Caco-2 (cell line): ENCODE measurements around the gene STRIP1. TPM values are rescaled to one million over a fixed set of nuclear protein-coding genes. Genes with fewer than 3 reads are reported as not detected.
"Not testable (repeated sequence)": the region's sequence is repeated elsewhere in the genome, so short reads cannot be mapped to it uniquely, and the experiment has no call there.

Experiments used
- BruUV-seq: library from RNA; stranded (reverse); fragments of 400-500 nt; replicated peaks from 2 replicates; lab custom pipeline; 2021; lab: Mats Ljungman, UMichigan
- CTCF ChIA-PET: fragments of 300-600 bp; sonication (Branson Sonifier 250); formaldehyde crosslinking; loops from one replicate; lab custom pipeline; 2022; ENCODE audit warnings: antibody characterized with exemption; lab: Charles Lee
- POLR2A ChIA-PET: fragments of 300-600 bp; sonication (Branson Sonifier 250); formaldehyde crosslinking; loops from one replicate; lab custom pipeline; 2022; ENCODE audit warnings: antibody characterized with exemption; lab: Charles Lee
- DNase-seq, 2 experiments: peaks; one replicate each; pipeline versions ENCODE4 v3.0.0 to v3.0.0-alpha.2; 2020 to 2022
- H3K27me3 ChIP-seq: replicated peaks from 2 replicates; pipeline ENCODE4 v1.6.0; 2011; ENCODE audit warnings: low read length; ENCODE audit not compliant: control insufficient read depth, insufficient read depth
- H3K36me3 ChIP-seq: 2 replicates; pipeline ENCODE4 v1.5.1; 2011; ENCODE audit warnings: low read length; ENCODE audit not compliant: control insufficient read depth, insufficient read depth
- H3K4me1 ChIP-seq: fragments of 250-450 bp; sonication (Bioruptor Pico); 2 replicates; pipeline ENCODE4 v1.5.1; 2020; ENCODE audit warnings: mild to moderate bottlenecking
- H3K4me3 ChIP-seq: 2 replicates; pipeline ENCODE4 v1.5.1; 2011; ENCODE audit warnings: low read depth, mild to moderate bottlenecking, control low read depth, low read length
- H3K9me3 ChIP-seq: fragments of 250-450 bp; sonication (Bioruptor Pico); 2 replicates; pipeline ENCODE4 v1.5.1; 2020; ENCODE audit warnings: mild to moderate bottlenecking, moderate library complexity
- H3K27ac Mint-ChIP-seq: one replicate; pipeline ENCODE4 v1.8.0; 2022; ENCODE audit warnings: mixed read lengths; ENCODE audit not compliant: unreplicated experiment
- H3K27me3 Mint-ChIP-seq: one replicate; pipeline ENCODE4 v1.8.0; 2022; ENCODE audit warnings: mixed read lengths; ENCODE audit not compliant: insufficient read depth, unreplicated experiment
- H3K36me3 Mint-ChIP-seq: one replicate; pipeline ENCODE4 v1.8.0; 2022; ENCODE audit warnings: mild to moderate bottlenecking, mixed read lengths; ENCODE audit not compliant: insufficient read depth, unreplicated experiment
- H3K4me1 Mint-ChIP-seq: one replicate; pipeline ENCODE4 v1.8.0; 2022; ENCODE audit warnings: low read depth, mixed read lengths; ENCODE audit not compliant: unreplicated experiment
- H3K4me3 Mint-ChIP-seq: one replicate; pipeline ENCODE4 v1.8.0; 2022; ENCODE audit warnings: mild to moderate bottlenecking, moderate library complexity, mixed read lengths; ENCODE audit not compliant: unreplicated experiment
- H3K9me3 Mint-ChIP-seq: one replicate; pipeline ENCODE4 v1.8.0; 2022; ENCODE audit warnings: mixed read lengths; ENCODE audit not compliant: unreplicated experiment
- CTCF ChIP-seq, 2 experiments: fragments of 200-600 bp in 1 of 2; IDR thresholded peaks; 1 replicate in 1 of 2; 2 replicates in 1 of 2; pipeline versions ENCODE4 v1.5.1 to v1.8.0; 2011 to 2022; ENCODE audit warnings: antibody characterized with exemption in 1 of 2, control low read depth in 1 of 2, inconsistent platforms in 1 of 2, low read depth in 1 of 2, low read length in 1 of 2, mild to moderate bottlenecking in 1 of 2, moderate library complexity in 1 of 2; ENCODE audit not compliant: insufficient read depth in 1 of 2, severe bottlenecking in 1 of 2, unreplicated experiment in 1 of 2
- intact Hi-C: fragments of 100-400 bp; cut with micrococcal nuclease; formaldehyde crosslinking; loops from one replicate; pipeline ENCODE4 v1.10.0; 2022; ENCODE audit not compliant: unreplicated experiment
- total RNA-seq: library from RNA; stranded (reverse); gene quantifications from 2 replicates; pipeline ENCODE4 v1.2.3, GENCODE V29; 2022

The STRIP1 gene
- total RNA-seq, 1 experiment from 2014 or later, result 36.1 TPM

DNA sequence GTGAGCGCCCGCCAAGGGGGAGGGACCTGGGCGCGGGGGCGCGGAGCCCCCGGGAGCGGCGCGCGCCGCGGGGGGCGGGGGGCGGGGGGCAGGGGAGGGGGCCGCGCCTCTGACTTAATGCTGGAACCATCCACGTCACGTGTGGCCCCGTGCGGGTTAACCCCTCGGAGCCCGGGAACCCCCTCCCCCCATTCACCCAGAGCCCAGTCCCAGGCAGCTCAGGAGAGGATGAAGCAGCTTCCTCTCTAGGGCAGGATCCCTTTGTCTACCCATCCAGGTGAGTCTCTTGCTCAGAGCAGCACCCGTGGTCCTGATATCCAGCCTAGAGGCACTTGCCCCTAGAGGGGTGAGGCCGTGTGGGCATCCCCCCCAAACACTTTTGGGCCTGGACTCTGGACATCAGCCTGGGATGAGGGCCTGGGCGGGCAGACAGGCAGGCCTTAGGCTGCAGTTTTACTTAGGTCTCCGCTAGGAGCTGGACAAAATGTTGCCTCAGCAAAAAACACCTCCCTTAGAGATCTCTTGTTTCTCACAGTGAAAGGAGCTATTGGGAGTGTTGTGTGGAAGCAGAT, 36.3 kb downstream of the STRIP1 start, which contains the start of gene ALX3:
TSS of gene ALX3 (minus strand) at position 2 of the 572 bp plus-strand sequence. CDS start 60 bp downstream, outside the sequence.
- H3K9me3 Mint-ChIP-seq, result no peaks in the 10 kb centered on the region

DNA sequence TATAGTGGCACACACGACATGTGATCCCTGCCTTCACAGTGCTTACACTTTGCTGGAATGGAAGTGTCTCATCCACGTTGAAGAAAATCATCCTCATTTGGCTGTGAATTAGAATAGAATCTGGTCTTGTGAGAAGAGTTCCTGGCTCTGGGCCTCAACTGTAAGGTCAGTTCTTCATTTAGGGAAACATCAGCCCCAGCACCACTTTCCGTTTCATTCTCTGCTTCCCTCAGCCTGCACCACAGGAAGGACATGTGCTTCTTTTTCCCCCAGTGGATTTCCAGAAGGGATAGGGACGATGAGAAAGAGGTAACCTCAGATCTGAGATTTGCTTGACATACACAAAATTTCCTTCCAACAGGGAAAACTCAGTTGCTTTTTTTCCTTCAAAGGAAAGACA, 39.7 kb downstream of the STRIP1 start:
- Mint-ChIP-seq H3K4me1 (no peaks in the 10 kb centered on the region), H3K36me3 (no peaks in the 10 kb centered on the region), H3K4me3 (no peak overlapping the region), H3K9me3 (no peaks in the 10 kb centered on the region), H3K27me3 (no peaks in the 10 kb centered on the region), H3K27ac (no peak overlapping the region)
- Histone ChIP-seq H3K4me3 (no peak overlapping the region), H3K27me3 (no peaks in the 10 kb centered on the region), H3K36me3 (no peaks in the 10 kb centered on the region), H3K9me3 (no peaks in the 10 kb centered on the region), H3K4me1 (no peaks in the 10 kb centered on the region)
- intact Hi-C loops, result no loop called here
- no peak for TF ChIP-seq CTCF (IDR thresholded peaks at IDR 0.05; ENCODE audit: insufficient read depth in 1 of 2, low read depth in 1 of 2, low read length in 1 of 2, severe bottlenecking in 1 of 2, unreplicated experiment in 1 of 2)
- DNase-seq, result no peak
- CTCF ChIA-PET, result no interaction called here
- POLR2A ChIA-PET, result no interaction called here
- no TSS peak for BruUV-seq

More for the DNA sequence above, 36.3 kb downstream of the STRIP1 start, which contains the start of gene ALX3:
- intact Hi-C loops, result no loop called here
- BruUV-seq, result no TSS peak
- no peaks in the 10 kb centered on the region for H3K4me1 Mint-ChIP-seq
- Histone ChIP-seq H3K4me3 (no peak within 1 kb of the TSS), H3K27me3 (no peaks in the 10 kb centered on the region), H3K9me3 (no peaks in the 10 kb centered on the region), H3K4me1 (no peaks in the 10 kb centered on the region), H3K36me3 (no peaks in the 10 kb centered on the region)
- DNase-seq, result no peak
- H3K4me3 Mint-ChIP-seq, result no peak within 1 kb of the TSS
- no peak within 1 kb of the TSS for H3K27ac Mint-ChIP-seq
- no peaks in the 10 kb centered on the region for H3K27me3 Mint-ChIP-seq
- CTCF ChIA-PET, result interaction anchor here (1.3 kb wide), 1 partner anchor 10 kb away, joined by 6 read pairs; no protein-coding TSS in a partner anchor
- TF ChIP-seq CTCF (IDR thresholded peaks at IDR 0.05; ENCODE audit: insufficient read depth in 1 of 2, low read depth in 1 of 2, low read length in 1 of 2, severe bottlenecking in 1 of 2, unreplicated experiment in 1 of 2), result no peak
- POLR2A ChIA-PET, result no interaction called here
- H3K36me3 Mint-ChIP-seq, result no peaks in the 10 kb centered on the region

- Histone ChIP-seq H3K36me3 (no peaks in the 10 kb centered on the region), H3K27me3 (no peaks in the 10 kb centered on the region), H3K4me1 (no peaks in the 10 kb centered on the region), H3K9me3 (no peaks in the 10 kb centered on the region), H3K4me3 (no peak overlapping the region)
- H3K4me1 Mint-ChIP-seq, result no peaks in the 10 kb centered on the region
- BruUV-seq, result no TSS peak
- CTCF ChIA-PET, result no interaction called here
- POLR2A ChIA-PET, result no interaction called here
- intact Hi-C loops, result no loop called here
- no peaks in the 10 kb centered on the region for H3K9me3 Mint-ChIP-seq
- no peak overlapping the region for H3K27ac Mint-ChIP-seq
- no peaks in the 10 kb centered on the region for H3K27me3 Mint-ChIP-seq
- H3K4me3 Mint-ChIP-seq, result no peak overlapping the region
- TF ChIP-seq CTCF (IDR thresholded peaks at IDR 0.05; ENCODE audit: insufficient read depth in 1 of 2, low read depth in 1 of 2, low read length in 1 of 2, severe bottlenecking in 1 of 2, unreplicated experiment in 1 of 2), result no peak
- DNase-seq, result no peak
- no peaks in the 10 kb centered on the region for H3K36me3 Mint-ChIP-seq
Observed at GRCh38 chr1:110076789-110077500, 42.5 kb downstream of the STRIP1 start.

DNA sequence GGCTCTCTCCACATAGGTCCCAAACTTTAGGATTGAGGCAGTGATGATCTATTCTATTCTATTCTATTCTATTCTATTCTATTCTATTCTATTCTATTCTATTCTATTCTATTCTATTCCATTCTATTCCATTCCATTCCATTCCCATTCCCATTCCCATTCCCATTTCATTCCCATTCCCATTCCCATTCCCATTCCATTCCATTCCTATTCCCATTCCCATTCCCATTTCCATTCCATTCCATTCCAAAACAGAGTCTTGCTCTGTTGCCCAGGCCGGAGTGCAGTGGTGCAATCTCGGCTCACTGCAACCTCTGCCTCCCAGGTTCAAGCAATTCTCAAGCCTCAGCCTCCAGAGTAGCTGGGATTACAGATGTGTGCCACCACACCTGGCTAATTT, 45.6 kb downstream of the STRIP1 start:
- H3K4me3 Mint-ChIP-seq, H3K4me1 ChIP-seq, H3K4me3 ChIP-seq, H3K9me3 ChIP-seq, DNase-seq, H3K27me3 ChIP-seq, POLR2A ChIA-PET, H3K36me3 ChIP-seq, CTCF ChIA-PET, intact Hi-C loops, H3K36me3 Mint-ChIP-seq, H3K4me1 Mint-ChIP-seq, H3K9me3 Mint-ChIP-seq, H3K27ac Mint-ChIP-seq, H3K27me3 Mint-ChIP-seq, BruUV-seq: not testable (repeated sequence)
